Astrocyte of the spinal cord (primary cell): ENCODE measurements around the gene SAPCD2.

Source experiments
- DNase-seq: peaks from one replicate; pipeline ENCODE4 v3.0.0; 2011; ENCODE audit warnings: low read depth, low spot score
- H3K4me3 ChIP-seq: 2 replicates; pipeline ENCODE4 v1.5.1; 2011; ENCODE audit warnings: low read depth, mild to moderate bottlenecking, low read length, moderate library complexity
- in situ Hi-C: cut with HindIII; loops from 2 replicates; pipeline ENCODE4 v1.10.0; 2017; ENCODE audit warnings: low sequenced_read_pairs
- TF ChIP-seq, protein P1 (sequence below): IDR thresholded peaks from 2 replicates; pipeline ENCODE4 v1.5.1; 2012; ENCODE audit warnings: low read depth, mild to moderate bottlenecking, low read length, inconsistent platforms

SAPCD2 gene

DNA sequence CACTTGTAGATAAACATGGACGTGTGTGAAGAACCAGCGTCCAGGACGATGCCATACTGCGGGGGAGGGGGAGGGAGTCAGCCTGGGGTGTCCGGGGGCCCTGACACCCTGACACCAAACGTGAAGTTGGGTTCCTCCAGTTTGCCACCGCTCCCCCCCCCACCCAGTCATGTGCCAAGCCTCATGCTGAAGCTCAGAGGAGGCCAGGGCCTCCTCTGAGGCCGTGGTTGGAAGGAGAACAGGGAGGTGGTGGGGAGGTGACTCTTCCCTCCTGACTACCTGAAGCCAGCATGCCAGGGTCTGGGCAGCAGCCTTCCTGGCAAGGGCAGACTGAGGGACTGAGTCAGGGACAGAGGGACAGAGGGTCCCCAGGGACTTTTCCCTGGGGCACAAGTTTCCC is 18.1 kb downstream of the SAPCD2 start:
- in situ Hi-C loops: no loop called here
- TF ChIP-seq, protein P1, sequence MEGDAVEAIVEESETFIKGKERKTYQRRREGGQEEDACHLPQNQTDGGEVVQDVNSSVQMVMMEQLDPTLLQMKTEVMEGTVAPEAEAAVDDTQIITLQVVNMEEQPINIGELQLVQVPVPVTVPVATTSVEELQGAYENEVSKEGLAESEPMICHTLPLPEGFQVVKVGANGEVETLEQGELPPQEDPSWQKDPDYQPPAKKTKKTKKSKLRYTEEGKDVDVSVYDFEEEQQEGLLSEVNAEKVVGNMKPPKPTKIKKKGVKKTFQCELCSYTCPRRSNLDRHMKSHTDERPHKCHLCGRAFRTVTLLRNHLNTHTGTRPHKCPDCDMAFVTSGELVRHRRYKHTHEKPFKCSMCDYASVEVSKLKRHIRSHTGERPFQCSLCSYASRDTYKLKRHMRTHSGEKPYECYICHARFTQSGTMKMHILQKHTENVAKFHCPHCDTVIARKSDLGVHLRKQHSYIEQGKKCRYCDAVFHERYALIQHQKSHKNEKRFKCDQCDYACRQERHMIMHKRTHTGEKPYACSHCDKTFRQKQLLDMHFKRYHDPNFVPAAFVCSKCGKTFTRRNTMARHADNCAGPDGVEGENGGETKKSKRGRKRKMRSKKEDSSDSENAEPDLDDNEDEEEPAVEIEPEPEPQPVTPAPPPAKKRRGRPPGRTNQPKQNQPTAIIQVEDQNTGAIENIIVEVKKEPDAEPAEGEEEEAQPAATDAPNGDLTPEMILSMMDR: no peak
- no peak for DNase-seq
- no peak overlapping the region for H3K4me3 ChIP-seq

DNA sequence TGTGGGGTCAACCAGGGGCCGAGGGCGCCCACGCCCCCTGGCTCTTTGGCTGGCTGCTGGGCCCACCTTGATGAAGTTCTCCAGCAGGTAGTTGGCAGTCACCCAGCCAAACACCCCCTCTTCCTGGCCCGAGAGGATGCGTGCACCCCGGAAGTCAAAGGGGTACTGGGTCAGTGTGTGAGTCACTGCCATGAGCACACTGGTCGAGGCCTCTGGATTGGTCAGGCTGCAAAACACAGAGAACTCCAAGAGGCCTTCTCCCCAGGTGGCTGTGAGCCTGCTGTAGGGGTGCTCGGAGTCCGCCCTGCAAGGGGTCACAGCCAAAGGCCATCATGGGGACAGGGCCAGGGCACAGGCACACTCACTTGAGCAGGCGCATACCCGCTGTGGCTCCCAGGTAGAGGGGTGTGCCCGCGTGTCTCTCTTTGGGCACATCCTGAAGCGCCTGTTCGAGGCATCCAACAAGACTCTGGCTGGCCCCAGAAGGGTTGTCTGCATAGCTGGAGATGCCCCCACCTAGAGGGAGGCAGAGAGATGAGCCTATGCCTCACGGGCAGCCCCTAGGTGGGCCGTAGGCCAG is 19.1 kb downstream of the SAPCD2 start:
- TF ChIP-seq, protein P1: no peak
- DNase-seq: no peak
- H3K4me3 ChIP-seq: no peak overlapping the region
- in situ Hi-C loops: no loop called here

DNA sequence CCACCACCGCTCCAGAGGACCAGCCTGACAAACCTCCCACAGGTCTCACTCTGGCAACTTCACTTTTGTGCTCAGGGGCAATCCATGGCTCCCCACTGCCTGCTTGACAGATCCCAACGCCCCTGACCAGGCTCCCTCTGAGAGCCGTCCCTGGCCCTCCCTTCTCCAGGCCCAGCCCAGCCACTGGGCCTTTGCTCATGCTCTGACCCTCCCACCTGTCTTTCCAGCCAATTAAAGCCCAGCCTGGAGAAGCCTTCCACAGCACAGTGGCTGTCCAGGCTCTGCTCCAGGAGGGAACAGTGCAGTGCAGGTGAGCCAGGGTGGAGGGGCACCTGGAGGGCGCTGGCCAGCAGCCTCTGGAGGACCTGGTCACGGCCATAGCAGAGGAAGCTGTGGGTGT is 19.8 kb downstream of the SAPCD2 start:
- H3K4me3 ChIP-seq: no peak overlapping the region
- TF ChIP-seq, protein P1: no peak
- in situ Hi-C loops: no loop called here
- no peak for DNase-seq

DNA sequence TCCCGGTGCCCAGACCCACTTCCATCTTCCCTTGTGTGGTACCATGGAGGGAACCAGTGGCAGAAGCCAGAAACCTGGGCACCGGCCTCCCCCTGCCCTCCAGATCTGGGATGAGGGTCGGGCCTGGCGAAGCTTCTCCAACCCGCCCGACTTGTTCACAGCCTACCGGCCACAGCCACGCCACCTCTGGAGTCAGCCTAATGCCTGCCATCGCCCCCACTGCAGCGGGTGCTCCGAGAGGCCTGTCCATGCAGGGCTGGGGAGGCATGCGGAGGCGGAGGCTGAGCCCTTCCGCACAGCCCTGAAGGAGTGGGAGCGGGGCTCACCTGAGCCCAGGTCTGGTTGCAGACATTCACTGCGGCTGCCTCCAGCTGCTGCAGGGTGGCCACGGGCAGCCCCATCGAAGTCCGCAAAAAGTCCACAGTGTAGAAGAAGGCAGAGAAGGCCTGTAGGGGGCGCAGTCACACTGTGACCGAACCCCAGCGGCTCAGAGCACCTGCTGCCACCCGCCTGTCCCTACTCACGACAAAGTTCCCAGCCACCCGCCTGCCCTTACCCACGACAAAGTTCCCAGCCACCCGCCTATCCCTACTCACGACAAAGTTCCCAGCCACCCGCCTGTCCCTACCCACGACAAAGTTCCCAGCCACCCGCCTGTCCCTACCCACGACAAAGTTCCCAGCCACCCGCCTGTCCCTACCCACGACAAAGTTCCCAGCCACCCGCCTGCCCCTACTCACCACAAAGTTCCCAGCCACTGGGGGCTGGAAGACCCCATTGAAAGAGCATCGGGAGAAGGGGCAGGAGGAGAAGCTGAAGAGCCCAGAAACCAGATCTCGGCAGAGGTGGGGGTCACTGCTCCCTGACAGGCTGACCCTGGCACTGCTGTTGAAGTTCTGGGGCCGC is 20.6 kb downstream of the SAPCD2 start:
- no peak overlapping the region for H3K4me3 ChIP-seq
- DNase-seq: peak; percentile 23
- TF ChIP-seq, protein P1: peak; percentile 63

DNA sequence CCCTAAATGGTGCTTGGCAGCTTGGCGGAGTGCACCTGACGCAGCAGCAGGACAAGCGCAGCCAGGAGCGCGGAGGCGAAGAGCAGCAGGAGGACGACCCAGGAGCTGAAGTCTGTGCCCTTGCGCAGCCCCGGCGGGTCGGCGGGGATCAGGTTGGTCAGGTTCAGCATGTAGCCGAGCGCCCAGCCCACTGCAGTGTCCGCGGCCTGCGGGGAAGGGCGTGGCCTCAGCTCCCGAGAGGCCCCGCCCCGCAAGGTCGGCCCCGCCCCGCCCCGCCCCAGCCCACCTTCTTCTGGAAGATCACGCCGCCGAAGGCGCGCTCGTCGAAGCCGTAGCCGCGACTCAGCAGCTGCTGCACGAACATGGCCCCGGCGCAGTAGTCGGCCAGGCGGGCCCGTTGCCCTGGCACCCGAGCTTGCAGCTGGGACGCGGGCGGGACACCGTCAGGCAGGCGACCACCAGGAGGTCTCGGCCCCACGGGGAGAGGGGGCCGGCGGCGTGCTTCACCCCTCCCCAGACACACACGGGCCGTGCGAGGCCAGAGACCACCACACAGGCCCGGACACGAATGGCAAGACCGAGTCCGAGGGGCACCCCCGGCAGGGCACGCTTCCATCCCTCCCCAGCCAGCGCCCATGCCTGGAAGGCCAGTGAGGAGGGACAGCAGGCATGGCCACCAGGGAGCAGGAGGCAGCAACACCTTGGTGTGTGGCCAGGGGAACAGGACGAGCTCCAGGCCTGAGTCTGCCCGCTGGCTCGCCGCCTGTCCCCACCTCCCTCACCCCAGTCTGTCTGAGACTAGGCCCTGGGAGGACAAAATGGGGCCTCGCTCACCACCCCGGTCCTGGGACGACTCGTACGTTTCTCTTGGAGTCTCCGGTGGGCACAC is 21.5 kb downstream of the SAPCD2 start:
- H3K4me3 ChIP-seq: no peak overlapping the region
- TF ChIP-seq, protein P1: no peak
- in situ Hi-C loops: loop anchor here (25.0 kb wide), 1 partner anchor 112 kb away; the partner anchor contains the start of genes C8G and FBXW5
- no peak for DNase-seq

More for the DNA sequence above, 20.6 kb downstream of the SAPCD2 start:
- in situ Hi-C loops: loop anchor here (25.0 kb wide), 1 partner anchor 112 kb away; the partner anchor contains the start of genes C8G and FBXW5

DNA sequence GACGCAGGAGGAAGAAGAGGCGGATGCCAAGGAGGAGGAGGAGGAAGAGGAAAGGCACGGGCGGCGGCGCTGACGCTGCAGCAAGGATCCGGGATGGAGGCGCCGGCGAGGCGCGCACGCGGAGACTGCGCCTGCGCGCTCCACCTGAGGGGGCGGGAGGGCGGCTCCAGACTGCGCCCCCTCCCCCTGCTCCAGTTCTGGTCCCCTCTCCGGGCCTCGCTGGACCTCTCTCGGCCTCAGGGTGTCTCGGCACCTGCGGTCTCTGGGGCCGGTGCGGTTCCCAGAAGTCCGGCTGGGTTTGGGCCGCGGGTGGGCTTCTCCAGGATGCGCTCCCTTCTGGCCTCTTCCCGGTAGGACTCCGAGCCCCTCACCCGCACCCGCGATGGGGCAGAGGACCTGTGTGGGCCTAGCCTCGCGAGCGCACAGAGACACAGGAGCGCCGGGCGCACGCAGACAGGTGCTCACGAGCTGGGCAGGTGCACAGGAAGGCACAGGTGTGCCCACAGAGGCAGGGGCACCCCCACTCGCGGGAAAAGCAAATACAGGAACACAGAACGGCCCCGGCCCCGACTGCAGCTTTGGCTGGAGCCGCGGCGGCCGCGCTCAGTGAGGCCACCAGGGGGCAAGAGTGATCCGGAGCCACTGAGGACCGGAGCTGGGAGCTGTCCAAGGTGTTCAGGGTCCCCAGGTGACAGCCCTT is 24.1 kb downstream of the SAPCD2 start, which contains the start of gene NPDC1:
TSS of gene NPDC1 (minus strand) at position 90 of the 700 bp plus-strand sequence. CDS start 188 bp downstream, outside the sequence.
- TF ChIP-seq, protein P1: peak; percentile 96
- in situ Hi-C loops: loop anchor here (25.0 kb wide), 1 partner anchor 109 kb away; the partner anchor contains the start of genes C8G and FBXW5
- H3K4me3 ChIP-seq: peak within 1 kb of the TSS; percentile 47
- peak; percentile 62 for DNase-seq
